T-helper 17 cell (primary cell): Measurements from ENCODE around the gene UBE2L3. TPM values are rescaled to one million over a fixed set of nuclear protein-coding genes. Genes with fewer than 3 reads are reported as not detected.
A peak's percentile ranks its signal among the peaks of the same experiment; 100 is the strongest.
"Not testable (repeated sequence)": the region's sequence is repeated elsewhere in the genome, so short reads cannot be mapped to it uniquely, and the experiment has no call there.

Source experiments
- ATAC-seq: fragments of 150-1000 bp; cut with Tn5 transposase; 2 replicates; pipeline ENCODE4 v1.10.0; 2021; ENCODE audit warnings: mild to moderate bottlenecking, moderate library complexity
- DNase-seq, 3 donors: peaks; one replicate each; pipeline versions ENCODE4 v3.0.0 to v3.0.0-alpha.2; 2020 to 2021
- H3K9me3 ChIP-seq: one replicate; pipeline ENCODE4 v1.7.0; 2013; ENCODE audit warnings: low read length, mild to moderate bottlenecking; ENCODE audit not compliant: control insufficient read depth, poor library complexity, severe bottlenecking
- H3K27ac Mint-ChIP-seq: one replicate; pipeline ENCODE4 v1.8.0; 2022; ENCODE audit warnings: mild to moderate bottlenecking, moderate library complexity, mixed read lengths
- H3K27me3 Mint-ChIP-seq: one replicate; pipeline ENCODE4 v1.8.0; 2022; ENCODE audit warnings: mixed read lengths
- H3K36me3 Mint-ChIP-seq: one replicate; pipeline ENCODE4 v1.8.0; 2022; ENCODE audit warnings: low read depth, mixed read lengths
- H3K4me1 Mint-ChIP-seq: one replicate; pipeline ENCODE4 v1.8.0; 2022; ENCODE audit warnings: mild to moderate bottlenecking, mixed read lengths
- H3K4me3 Mint-ChIP-seq: one replicate; pipeline ENCODE4 v1.8.0; 2022; ENCODE audit warnings: mild to moderate bottlenecking, moderate library complexity, mixed read lengths
- total RNA-seq, 4 donors: library from RNA in 2 of 4; stranded (reverse) in 2 of 4; gene quantifications; one replicate each; pipeline ENCODE4 v1.2.3 and lab custom pipeline; 2022 to 2026

UBE2L3 gene
- total RNA-seq, 2 donors from 2014 or later: 25.7 to 30.4 TPM

- no peaks in the 10 kb centered on the region for H3K9me3 ChIP-seq
- Mint-ChIP-seq H3K27ac (peak overlapping the region; percentile 94), H3K36me3 (peaks cover 2% of the 10 kb centered on the region), H3K27me3 (no peaks in the 10 kb centered on the region), H3K4me1 (peaks cover 23% of the 10 kb centered on the region), H3K4me3 (peak overlapping the region; percentile 89)
- DNase-seq (peak; percentile 31 to 34 (median 32)), ATAC-seq (no peak)
Measured at GRCh38 chr22:21642584-21643448, 75.3 kb downstream of the UBE2L3 start.

DNA sequence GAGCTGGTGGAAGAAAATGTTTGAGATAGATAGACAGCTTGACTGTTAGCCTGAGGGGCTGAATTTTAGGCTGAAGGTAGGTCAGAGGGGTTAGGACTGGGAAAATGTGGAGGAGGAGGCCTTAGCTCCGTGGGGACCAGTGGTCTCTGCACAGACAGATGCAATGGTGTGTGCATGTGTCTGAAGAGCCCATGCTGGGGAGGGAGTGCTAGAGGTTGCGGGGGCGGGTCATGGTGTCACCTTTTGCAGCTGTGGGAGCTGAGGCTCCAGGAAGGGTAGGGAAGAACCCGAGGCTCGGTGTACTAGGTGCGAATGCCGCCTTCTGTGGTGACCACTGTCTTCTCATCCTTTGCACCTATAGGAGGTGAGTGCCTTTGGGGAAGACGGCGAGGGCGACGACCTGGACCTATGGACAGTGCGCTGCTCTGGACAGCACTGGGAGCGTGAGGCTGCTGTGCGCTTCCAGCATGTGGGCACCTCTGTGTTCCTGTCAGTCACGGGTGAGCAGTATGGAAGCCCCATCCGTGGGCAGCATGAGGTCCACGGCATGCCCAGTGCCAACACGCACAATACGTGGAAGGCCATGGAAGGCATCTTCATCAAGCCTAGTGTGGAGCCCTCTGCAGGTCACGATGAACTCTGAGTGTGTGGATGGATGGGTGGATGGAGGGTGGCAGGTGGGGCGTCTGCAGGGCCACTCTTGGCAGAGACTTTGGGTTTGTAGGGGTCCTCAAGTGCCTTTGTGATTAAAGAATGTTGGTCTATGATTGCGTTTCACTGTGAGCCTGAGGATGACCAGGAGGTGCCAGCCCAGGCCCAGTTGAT, 76.2 kb downstream of the UBE2L3 start:
- peak overlapping the region; percentile 89 for H3K4me3 Mint-ChIP-seq
- H3K27ac Mint-ChIP-seq: peak overlapping the region; percentile 94
- ATAC-seq (no peak), DNase-seq (no peak)
- H3K9me3 ChIP-seq: no peaks in the 10 kb centered on the region
- H3K4me1 Mint-ChIP-seq: peaks cover 23% of the 10 kb centered on the region
- no peaks in the 10 kb centered on the region for H3K27me3 Mint-ChIP-seq
- peaks cover 2% of the 10 kb centered on the region for H3K36me3 Mint-ChIP-seq

GRCh38 chr22:21645513-21645912, 78.0 kb downstream of the UBE2L3 start:
- not testable (repeated sequence) for H3K9me3 ChIP-seq, H3K27ac Mint-ChIP-seq, H3K4me3 Mint-ChIP-seq, H3K36me3 Mint-ChIP-seq, DNase-seq, H3K27me3 Mint-ChIP-seq, ATAC-seq
- peaks cover 25% of the 10 kb centered on the region for H3K4me1 Mint-ChIP-seq

GRCh38 chr22:21646608-21647590, 79.4 kb downstream of the UBE2L3 start:
- Mint-ChIP-seq H3K4me3 (no peak overlapping the region), H3K36me3 (peaks cover 2% of the 10 kb centered on the region)
- peak; percentile 26 for ATAC-seq

GRCh38 chr22:21650280-21650679, 82.8 kb downstream of the UBE2L3 start:
- H3K4me1 Mint-ChIP-seq: peaks cover 20% of the 10 kb centered on the region
- DNase-seq (no peak), ATAC-seq (no peak)
- H3K9me3 ChIP-seq: no peaks in the 10 kb centered on the region
- H3K36me3 Mint-ChIP-seq: peaks cover 2% of the 10 kb centered on the region
- peak overlapping the region; percentile 8 for H3K27ac Mint-ChIP-seq
- no peaks in the 10 kb centered on the region for H3K27me3 Mint-ChIP-seq
- peak overlapping the region; percentile 90 for H3K4me3 Mint-ChIP-seq

More at GRCh38 chr22:21646608-21647590, 79.4 kb downstream of the UBE2L3 start:
- no peaks in the 10 kb centered on the region for H3K9me3 ChIP-seq
- peak; percentile 42 to 69 (median 62) for DNase-seq
- Mint-ChIP-seq H3K4me1 (peaks cover 28% of the 10 kb centered on the region), H3K27me3 (no peaks in the 10 kb centered on the region), H3K27ac (no peak overlapping the region)

DNA sequence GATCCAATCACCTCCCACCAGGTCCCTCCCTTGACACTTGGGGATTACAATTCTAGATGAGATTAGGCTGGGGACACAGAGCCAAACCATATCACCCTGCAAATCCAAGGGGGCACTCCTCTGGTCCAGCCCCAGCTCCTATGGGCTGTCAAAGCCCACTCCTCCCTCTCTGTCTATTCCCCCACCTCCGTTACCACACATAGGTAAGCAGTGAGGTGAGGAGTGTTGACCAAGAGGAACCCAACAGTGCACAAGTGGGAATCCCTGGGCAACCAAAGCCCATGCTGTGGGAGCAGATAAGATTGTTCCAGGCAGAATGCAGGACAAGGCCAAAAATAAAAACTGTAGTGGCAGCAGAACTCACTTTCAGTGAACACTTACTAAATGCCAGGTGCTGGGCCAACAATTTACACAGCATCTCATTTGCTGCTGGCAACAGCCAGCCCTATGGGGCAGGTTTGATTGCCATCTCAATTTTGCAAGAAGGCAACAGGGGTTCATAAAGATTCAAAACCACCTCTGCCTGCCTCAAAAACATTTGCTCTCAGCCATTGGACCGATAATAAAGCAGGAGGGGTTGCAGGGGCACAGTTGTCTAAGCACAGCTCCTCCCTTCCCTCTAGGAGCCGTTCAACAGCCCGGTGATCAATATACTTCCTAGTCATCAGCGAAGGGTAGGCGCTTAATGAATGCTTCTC, 83.5 kb downstream of the UBE2L3 start:
- Mint-ChIP-seq H3K27me3 (no peaks in the 10 kb centered on the region), H3K4me1 (peaks cover 20% of the 10 kb centered on the region), H3K36me3 (peaks cover 2% of the 10 kb centered on the region), H3K27ac (peak overlapping the region; percentile 57), H3K4me3 (peak overlapping the region; percentile 90)
- ATAC-seq: no peak
- H3K9me3 ChIP-seq: no peaks in the 10 kb centered on the region
- DNase-seq: no peak

DNA sequence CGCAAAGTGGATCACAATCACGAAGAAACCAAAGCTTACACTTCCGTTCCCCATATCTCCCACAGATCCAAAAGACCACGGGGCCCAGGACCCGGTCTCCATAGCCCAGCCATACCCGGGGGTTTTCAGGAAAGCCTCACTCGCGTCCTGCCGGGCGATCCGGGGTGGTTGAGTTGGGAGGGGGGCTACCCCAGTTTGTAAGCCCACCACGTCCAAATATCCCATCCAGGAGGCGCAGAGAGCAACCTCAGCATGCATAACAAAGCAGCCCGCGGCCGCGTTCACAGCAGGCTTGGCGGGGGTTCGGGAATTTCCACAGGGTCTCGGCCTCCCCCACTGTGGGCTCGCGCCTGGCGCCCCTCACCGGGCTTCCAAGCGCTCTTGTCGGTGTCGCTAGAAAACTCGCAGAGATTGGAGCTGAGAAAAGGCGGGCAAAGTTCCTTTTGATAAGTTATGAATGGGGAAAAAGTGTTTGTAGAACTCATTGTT, 84.1 kb downstream of the UBE2L3 start:
- H3K9me3 ChIP-seq: no peaks in the 10 kb centered on the region
- DNase-seq (peak in 1 of 3 donors; percentile 30), ATAC-seq (peak; percentile 40)
- H3K27me3 Mint-ChIP-seq: no peaks in the 10 kb centered on the region
- H3K27ac Mint-ChIP-seq: peak overlapping the region; percentile 57
- H3K4me3 Mint-ChIP-seq: peak overlapping the region; percentile 90
- peaks cover 2% of the 10 kb centered on the region for H3K36me3 Mint-ChIP-seq
- H3K4me1 Mint-ChIP-seq: peaks cover 22% of the 10 kb centered on the region

DNA sequence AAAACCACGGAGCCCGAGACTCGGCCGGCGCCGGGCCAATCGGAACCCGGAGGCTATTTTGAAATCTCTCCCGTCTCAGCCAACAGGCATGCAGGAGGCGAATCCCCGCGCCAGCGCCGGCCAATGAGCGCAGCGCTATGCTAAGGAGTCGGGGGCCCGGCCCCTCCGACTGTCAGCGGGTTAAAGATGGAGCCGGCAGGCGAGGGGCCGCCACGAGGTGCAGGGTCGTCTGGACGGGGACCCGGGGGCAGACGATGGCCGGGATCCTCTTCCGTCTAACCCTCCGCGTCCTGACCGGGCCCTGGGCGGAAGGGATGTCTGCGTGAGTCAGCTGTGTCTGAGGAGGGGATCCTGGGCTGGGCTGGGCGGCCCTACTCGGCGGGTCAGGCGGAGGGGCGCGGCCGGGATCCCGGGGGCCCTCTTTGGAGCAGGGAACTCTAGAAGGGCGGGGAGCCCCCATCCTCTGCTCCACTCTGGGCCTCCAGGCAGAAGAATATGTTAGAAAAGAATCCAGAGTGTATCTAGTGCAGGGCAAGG, 84.6 kb downstream of the UBE2L3 start:
- DNase-seq (peak; percentile 68 to 77 (median 73)), ATAC-seq (peak; percentile 99)
- H3K9me3 ChIP-seq: no peaks in the 10 kb centered on the region
- H3K36me3 Mint-ChIP-seq: no peaks in the 10 kb centered on the region
- peak overlapping the region; percentile 90 for H3K4me3 Mint-ChIP-seq
- peak overlapping the region; percentile 57 for H3K27ac Mint-ChIP-seq
- peaks cover 24% of the 10 kb centered on the region for H3K4me1 Mint-ChIP-seq
- no peaks in the 10 kb centered on the region for H3K27me3 Mint-ChIP-seq

DNA sequence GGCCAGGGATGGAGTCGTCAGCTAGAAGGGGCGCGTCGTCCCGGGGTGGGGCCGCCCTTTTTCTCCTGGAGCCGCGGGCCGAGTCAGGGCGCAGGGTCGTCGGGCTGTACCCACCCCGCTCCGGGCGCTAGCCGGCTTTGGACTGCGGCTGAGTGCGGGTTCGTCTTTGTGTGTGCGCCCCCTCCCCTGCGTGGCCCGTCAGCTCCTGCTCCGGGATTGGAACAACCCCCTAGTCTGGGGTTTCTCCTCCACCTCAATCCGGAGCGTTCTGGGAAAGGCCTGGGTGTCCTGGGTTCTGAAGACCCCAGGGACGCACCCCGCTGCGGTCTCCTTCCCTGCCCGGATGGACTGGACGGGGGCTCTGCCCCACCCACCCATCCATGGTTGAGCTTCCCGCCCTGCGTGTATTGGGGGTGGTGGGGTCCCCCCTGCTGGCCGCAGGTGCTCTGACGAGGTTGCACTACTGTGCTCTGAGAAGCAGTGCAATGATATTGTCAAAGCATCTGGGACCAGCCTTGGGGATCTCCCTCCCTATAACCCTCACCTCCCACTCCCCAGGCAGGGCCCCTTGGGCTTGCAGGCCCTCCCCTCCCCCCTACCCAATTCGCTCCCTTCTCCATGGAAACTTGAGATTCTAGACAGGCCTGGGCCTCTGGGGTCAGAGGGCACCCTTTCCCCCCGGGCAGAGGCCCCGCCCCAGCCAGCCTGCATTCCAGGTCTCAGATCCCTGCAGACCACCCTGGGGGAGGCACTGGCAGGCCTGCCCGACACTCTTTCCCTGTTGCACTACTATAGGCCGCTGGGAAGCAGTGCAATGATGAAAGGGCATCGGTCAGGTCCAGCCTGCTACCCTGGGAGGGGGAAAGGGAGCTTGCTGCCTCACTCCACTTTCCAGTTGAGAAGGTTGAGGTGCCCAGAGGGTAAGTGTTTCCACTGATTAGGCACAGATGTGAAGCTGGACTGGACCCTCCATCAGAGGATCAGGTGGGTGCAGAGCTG, 85.3 kb downstream of the UBE2L3 start:
- peak overlapping the region; percentile 2 for H3K27ac Mint-ChIP-seq
- DNase-seq (no peak), ATAC-seq (no peak)
- H3K36me3 Mint-ChIP-seq: no peaks in the 10 kb centered on the region
- peaks cover 27% of the 10 kb centered on the region for H3K4me1 Mint-ChIP-seq
- H3K27me3 Mint-ChIP-seq: no peaks in the 10 kb centered on the region
- H3K4me3 Mint-ChIP-seq: peak overlapping the region; percentile 90
- no peaks in the 10 kb centered on the region for H3K9me3 ChIP-seq

DNA sequence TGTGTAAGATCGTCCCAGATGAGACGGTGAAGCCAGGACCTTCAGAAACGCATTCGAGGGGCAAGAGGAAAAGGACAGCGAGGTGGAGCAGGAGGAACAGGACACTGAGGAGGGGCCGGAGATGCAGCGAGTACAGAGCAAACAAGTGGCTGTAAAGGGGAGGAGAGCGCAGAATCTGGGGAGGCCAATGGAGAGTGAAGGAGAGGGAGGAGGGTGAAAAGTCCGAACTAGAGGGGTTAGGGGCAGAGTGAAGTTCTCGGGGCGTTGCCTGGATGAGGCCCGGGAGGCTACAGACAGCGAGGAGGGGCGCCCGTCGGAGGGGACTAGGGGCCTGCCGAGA, 89.5 kb downstream of the UBE2L3 start:
- Mint-ChIP-seq H3K36me3 (no peaks in the 10 kb centered on the region), H3K4me1 (peaks cover 18% of the 10 kb centered on the region), H3K27me3 (no peaks in the 10 kb centered on the region), H3K27ac (peak overlapping the region; percentile 85), H3K4me3 (peak overlapping the region; percentile 89)
- DNase-seq: no peak
- no peaks in the 10 kb centered on the region for H3K9me3 ChIP-seq
- no peak for ATAC-seq
